LoVo (cell line): ENCODE measurements around the gene CELSR3.
A peak's percentile ranks its signal among the peaks of the same experiment; 100 is the strongest.

Experiments used
- DNase-seq: peaks from one replicate; pipeline ENCODE4 v3.0.0-alpha.2; 2016; ENCODE audit warnings: low spot score

The CELSR3 gene

DNA sequence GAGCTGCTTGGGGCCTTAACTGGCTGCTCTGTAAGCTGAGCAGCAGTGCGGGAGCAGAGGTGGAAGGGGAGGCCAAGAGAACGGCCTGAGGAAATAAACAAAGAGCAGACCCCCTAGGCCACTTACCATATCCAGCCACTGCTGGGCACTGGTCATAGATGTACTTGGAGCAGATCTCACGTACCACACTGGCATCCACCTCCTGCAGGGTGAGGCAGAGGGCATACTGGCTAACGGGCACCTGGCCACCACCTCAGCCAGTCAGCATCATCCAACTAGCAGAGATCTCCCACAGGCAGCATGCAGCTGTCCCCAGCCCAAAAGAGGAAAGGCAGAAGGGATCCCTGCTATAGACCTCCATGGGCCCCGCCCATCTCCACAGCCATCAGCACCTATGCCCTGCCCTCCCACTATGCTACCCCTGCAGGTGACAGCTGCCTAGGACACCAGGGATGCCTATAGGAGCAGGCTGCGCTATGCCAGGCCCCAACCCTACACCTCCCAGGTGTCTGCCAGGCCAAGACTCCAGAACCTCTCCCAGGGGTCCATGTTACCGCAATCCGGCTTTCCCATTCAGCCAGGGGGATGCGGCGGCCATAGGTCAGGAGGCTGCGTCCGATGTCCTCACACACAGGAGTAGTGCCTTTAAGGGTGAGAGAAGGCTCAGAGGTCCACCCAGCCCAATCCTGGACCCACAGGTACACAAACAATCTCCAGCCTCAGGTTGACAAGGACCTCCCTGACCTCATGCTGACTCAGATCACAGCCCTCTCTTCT, 63.0 kb downstream of the CELSR3 start:
- no peak for DNase-seq

DNA sequence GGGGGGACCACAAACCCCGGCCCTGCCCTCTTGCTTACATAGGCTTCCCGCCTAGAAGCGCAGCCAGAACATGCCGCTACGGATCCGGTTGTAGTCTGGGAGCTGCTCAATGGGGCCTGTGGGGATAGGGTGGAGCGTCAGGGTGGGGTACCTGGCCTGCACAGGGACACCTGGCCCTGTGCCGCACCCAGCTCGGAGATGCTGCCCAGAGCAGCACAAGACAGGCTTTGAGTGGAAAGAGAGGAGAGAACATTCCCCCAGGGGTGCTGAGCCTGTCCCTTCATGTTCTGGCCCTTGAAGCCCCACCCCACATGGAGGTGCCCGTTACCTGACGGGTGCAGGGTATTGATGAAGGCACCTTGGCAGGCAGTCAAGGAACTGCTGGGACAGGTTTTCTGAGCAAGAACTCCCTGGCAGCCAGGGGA, 63.6 kb downstream of the CELSR3 start:
- no peak for DNase-seq

DNA sequence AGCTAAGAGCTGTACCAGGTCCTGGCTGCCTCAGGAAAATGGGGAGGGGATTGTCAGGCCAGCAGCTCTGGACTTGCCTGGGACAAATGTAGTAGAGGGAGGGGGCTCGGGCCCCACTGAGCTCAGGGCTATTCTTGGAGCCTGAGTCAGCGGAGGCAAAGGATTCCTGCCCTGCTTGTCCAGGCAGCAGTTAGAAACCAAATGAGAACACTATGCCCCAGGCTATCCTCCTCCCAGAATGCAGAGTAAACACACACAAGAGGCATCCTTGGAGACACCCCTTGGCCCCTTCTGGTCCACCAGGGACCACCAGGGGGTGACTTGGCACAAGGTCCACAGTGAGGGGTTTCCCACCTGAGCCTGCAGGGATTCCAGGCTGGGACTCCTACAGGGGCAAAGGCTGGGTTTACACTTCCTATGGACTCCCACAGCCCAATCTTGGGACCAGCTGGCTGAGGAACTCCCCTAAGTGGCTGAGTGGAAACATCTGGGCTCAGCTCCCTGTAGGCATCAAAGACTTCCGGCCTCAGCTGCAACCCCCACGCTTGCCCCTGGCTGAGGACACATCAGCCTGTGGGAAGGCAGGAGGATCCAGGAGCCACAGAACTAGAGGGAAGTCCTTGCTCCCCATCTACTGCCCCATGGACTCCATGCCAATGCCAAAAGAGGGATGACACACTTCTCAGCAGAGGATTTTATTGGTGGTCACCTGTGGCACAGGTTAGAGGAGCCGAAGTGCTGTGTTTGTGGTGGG, 64.2 kb downstream of the CELSR3 start:
- DNase-seq: no peak

DNA sequence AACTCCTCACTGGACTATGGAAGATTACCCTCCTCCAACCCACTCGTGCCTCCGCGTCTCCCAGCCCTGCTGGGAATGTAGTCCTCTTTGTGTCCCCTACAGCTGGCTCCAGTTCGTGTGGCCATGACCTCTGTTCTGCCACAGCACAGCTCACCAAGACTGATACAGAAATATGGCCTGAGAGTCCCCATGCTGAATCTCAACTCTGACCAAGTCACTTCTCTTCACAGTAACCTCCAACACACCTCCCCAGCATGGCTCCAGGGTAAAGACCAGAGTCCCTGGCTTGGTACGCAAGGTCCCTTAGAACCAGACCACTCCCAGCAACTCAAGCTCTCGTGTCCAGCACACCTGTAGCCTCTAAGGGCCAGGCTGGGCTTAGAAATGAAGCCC, 65.3 kb downstream of the CELSR3 start:
- DNase-seq: no peak

DNA sequence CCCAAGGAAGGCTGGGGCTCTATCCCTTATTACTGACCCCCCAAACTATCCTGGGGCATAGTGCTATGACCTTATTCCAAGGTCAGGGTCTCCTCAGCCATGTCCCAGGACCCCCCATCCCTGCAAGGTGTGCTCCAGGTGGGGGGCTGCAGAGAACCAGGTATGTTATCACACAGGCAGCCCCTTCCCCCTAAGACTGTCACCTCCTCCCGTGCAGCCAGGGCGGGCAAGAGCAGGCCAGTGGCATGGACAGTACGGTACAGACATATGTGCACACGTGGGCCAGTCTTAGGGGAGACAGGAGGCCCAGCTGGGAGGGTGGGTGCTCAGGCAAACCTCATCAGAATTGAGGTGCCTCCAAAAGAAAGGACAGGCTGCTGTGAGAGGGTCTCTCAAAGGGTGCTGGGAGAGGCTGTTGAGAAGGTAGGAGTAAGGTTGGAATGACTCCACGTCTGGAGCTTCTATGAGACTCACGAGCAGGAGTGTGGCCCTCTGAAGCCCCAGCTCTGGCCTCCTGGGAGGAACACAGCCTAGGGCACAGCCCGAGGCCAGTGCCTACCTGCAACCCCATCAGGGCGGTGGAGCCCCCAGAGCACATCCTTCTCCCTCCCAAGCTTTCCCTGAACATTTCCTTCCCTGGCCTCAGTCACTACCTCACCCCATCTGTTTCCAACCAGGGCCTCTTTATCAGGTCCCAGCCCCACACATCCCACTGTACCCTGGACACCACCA, 65.8 kb downstream of the CELSR3 start:
- DNase-seq: no peak

DNA sequence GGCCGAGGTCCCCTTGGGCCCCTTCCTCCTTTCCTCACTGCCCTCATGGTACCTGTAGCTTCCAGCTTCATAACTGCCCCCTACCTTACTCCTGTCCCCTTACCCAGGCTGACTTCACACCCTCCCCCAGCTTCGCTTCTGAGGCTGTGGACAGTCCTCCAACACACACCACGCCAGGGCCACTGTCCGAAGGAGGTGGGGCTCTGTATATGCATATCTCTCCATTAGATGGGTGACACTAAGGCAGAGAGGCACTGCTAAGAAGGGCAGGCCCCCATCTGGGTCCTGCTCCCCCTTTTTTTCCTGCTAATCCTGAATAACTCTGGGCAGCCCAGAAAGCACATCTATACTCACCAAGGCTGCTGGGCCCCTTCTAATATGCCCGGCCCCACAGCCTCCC, 66.5 kb downstream of the CELSR3 start:
- no peak for DNase-seq

DNA sequence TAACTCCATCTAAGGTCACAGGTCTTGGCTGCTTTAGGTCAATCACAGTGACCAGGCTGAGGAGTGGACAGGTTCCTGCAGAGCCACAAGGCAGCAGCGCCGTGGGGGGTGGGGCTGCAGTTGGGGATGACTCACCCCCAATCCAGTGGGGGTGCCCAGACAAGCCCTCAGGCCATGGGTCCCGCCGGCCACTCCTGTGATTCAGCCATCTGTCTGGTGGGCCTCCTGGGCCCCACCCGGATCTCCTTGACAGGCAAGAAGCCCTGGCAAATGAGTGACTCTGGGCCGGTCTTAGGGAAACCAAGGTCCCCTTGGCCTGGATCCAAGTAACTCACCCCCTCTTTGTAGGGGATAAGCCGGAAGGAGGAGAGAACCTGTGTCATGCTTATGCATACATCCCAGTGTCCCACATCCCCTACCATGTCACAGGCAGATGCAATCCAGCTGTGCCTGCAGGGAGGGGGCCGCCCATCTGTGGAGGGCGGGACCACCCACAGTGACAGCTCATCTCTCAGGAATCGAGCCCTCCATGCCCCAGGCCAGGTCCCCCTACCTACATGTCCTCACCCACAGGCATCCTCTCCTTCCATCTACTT, 67.1 kb downstream of the CELSR3 start:
- peak; percentile 80 for DNase-seq

DNA sequence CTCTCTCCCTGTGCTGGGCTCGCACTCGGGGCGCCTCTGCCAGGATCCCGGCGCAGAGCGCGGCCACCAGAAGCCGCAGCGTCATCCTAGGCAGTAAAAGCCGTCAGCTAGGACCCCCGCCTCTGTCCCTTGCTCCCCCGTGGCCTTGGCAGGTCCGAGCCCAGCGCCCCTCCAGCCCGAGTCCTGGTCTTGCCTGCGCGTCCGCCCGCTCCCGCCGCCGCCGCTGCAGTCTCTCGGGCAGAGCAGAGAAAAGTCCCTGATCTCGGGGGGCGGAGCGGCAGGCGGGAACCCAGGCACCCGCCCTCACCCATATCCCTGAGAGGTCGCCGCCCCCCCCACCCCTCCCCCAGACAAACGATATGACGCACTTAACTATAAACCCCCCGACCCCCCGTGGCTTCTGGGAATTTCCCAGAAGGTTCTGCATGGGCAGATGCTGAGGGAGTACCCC, 67.6 kb downstream of the CELSR3 start, which contains the start of gene COL7A1:
TSS of gene COL7A1 (minus strand) at position 255 of the 451 bp plus-strand sequence. CDS start at position 85, 170 bp downstream.
- no peak for DNase-seq

DNA sequence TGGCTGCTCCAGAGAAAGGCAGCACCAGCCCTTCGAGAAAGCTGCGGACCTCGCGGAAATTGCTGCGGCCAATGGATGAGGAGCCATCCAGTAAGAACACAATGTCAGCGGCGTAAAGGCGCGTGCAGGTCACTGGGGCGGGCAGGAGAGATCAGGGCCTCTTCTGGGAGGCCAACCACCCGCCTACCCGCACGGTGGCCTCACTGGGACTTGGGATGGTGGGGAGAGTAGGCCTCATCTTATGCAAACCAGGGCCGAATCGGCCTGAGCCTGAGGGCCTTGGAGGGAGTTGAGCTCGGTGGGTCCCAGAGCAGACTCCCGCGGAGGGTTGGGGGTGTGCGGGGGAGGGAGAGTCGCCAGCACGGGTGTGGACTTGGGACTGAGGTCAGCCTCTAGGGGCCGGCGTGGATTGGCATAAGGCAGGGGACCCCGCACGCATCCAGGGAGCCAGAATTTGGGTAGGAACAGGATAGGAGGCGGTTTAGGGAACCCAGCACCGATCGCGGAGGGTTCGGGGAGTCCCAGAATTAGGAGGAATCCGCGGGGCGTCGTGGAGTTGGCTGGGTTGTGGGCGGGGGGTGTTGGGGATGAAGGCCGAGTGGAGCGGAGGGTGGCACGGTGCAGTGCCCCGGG, 68.2 kb downstream of the CELSR3 start:
- no peak for DNase-seq

DNA sequence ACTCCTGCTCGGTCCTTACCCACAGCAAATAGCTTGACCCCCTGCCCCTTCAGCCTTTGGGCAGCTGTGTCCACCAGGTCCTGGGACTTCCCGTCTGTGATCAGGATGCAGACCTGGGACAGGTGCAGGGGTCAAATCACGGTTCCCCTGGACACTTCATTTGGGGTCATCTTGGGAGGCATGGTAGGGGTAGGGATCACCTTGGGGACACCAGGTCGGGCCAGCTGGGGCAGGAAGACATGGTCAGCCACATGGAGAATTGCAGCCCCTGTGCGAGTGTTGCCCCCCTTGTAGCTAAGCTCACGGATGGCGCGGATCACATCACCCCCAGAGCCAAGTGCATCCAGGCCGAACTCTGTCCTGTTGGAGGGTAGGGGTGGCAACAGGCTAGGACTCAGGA, 69.3 kb downstream of the CELSR3 start:
- DNase-seq: no peak

DNA sequence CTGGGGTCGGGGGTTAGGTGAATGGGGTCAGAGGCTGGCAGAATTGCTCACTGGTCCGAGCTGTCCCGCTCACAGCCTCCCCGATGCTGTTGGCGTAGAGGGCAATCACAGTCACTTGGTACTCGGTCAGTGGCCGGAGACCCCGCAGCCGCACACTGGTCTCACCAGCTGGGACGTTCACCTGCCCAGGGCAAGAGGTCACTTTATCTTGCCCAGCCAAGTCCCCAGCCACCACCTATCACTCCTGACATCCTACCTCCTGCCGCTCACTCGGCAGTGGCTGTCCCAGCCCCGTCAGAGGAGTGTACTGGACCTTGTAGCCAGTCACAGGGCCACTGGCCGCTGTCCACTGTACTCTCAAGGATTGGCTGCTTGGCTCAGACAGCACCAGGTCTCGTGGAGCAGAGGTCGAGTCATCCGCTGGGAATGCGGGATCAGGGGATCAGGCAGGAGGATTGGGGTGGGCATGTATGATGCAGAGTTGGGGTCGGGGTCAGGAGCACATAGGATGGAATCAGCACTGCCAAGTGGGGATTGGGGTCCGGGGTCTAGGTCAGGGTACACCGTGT, 70.1 kb downstream of the CELSR3 start:
- no peak for DNase-seq

DNA sequence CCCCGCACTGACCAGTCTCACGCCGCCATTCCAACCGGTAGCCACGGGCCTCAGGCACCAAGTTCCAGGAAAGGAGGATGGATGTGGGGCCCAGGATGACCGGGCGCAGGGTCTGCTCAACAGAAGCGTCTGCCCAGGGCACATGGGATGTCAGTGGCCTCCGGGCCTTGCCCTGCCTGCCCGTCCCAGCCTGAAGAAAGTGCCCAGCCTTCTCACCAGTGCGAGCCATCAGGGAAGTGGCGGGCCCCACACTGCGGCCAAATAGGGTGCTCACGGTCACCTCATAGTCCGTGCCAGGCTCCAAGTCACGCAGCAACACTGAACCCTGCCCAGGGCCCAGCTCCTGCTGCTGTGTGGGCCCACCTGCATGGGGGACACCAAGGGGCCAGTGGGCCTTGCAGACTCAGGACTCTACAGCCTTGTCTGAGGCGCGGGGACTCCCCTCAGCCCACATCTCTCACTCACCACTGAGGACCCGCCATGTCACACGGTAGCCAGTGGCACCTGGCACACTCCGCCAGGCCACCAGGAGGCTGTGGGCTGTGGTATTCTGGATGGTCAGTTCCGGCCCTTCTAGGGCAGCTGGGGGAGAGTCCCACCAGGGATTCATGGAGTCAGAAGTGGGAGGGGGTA, 70.7 kb downstream of the CELSR3 start:
- DNase-seq: no peak

DNA sequence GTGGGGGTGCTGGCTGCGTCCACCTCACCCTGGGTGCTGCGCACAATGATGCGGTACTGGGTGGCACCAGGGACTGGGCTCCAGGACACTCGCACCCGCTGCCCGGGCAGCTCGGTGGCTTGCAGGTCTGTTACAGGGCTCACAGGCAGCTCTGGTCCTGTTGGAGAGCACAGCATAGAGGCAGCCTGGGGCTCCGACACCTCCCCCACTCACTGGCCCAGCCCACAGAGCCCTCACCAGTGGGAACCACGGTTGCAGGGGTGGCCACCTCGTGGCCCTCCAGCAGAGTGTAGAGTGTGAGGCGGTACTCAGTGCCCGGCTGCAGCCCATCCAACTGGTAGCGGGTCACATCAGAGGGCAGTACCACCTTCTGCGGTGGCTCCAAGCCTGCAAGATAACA, 71.2 kb downstream of the CELSR3 start:
- DNase-seq: no peak

DNA sequence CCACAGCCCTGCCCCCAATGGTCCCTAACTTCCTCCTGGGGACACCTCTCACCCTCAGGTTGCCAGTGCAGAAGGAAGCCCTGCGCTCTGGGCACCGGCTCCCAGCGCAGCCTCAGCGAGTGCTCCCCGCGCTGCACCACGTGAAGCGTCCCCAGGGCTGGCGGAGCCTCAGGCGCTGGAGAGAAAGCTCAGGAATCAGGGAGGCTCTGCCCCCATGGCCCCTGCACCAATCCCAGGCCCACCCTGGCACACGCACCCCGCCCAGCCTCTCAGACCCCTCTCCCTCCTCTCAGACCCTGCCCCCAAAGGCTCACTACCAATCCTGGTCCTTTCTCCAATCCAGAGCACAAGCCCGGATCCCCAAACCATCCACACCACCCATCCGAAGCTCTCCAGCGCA, 74.5 kb downstream of the CELSR3 start:
- no peak for DNase-seq

DNA sequence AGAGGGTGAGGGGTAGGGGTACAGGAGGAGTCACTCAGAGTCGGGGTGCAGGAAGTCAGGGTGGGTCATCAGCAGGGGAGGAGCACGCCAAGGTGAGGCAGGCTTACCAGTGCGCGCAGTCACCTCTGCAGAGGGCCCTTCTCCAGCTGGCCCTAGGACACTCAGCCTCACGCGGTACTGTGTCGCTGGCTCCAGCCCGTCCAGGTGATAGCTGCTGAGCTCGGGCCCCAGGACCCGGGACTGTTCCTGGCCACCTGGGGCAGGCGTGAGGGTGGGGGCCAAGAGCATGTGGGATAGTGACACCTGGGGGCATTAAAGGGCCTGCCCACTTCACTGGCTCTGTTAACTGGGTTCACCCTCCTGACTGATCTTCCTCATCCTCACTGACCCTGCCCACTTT, 75.0 kb downstream of the CELSR3 start:
- DNase-seq: no peak
